ENCODE measurements around the gene PLCB4.

GRCh38 chr20:9022376-9022775 is 46.5 kb upstream of the PLCB4 start:
- no peak for TF ChIP-seq CTCF (IDR thresholded peaks at IDR 0.05 in 4 of 5, conservative IDR thresholded peaks at IDR 0.05 in 1 of 5)
- no peak for TF ChIP-seq POLR2A (IDR thresholded peaks at IDR 0.05)

All from gastrocnemius medialis (tissue), 4 donors.